ENCODE measurements around the gene TRPV4.

DNA sequence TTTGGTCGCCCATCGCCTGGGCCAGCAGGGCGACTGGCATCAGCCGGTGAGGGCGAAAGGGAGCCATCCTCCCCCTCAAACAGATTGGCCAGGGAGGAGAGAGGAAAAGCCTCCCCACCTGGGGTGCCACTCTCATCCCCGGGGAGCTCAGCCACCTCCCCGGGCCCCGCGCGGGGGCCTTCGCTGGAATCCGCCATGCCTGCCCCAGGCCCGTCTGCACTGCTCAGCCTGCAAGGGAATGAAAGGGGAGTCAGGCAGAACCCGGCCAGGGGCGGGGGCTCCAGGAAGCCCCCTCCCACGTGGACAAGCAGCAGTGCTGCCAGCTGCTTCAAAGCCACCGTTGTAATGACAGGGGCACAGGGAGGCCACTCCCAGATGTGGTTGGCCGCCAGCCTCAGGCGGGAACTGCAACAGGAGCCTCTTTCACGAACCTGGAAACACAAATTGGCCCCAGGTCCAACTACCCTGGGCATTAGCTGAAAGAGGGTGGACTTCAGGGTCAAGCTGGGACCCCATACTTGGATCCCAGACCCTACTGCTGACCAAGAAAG lies 18.5 kb downstream of the TRPV4 start:
- TF ChIP-seq, protein P1, sequence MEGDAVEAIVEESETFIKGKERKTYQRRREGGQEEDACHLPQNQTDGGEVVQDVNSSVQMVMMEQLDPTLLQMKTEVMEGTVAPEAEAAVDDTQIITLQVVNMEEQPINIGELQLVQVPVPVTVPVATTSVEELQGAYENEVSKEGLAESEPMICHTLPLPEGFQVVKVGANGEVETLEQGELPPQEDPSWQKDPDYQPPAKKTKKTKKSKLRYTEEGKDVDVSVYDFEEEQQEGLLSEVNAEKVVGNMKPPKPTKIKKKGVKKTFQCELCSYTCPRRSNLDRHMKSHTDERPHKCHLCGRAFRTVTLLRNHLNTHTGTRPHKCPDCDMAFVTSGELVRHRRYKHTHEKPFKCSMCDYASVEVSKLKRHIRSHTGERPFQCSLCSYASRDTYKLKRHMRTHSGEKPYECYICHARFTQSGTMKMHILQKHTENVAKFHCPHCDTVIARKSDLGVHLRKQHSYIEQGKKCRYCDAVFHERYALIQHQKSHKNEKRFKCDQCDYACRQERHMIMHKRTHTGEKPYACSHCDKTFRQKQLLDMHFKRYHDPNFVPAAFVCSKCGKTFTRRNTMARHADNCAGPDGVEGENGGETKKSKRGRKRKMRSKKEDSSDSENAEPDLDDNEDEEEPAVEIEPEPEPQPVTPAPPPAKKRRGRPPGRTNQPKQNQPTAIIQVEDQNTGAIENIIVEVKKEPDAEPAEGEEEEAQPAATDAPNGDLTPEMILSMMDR (IDR thresholded peaks at IDR 0.05): no peak
- TF ChIP-seq TEAD4 (CRISPR knock-in tag; IDR thresholded peaks at IDR 0.05) (no peak), ATF1 (CRISPR knock-in tag; IDR thresholded peaks at IDR 0.05) (no peak), TCF7 (CRISPR knock-in tag; IDR thresholded peaks at IDR 0.05; ENCODE audit: low read depth) (no peak), ETV6 (CRISPR knock-in tag; IDR thresholded peaks at IDR 0.05) (no peak), NR2C2 (CRISPR knock-in tag; IDR thresholded peaks at IDR 0.05) (no peak), NFYB (CRISPR knock-in tag; conservative IDR thresholded peaks at IDR 0.05; ENCODE audit: low read depth) (no peak), RELA (CRISPR knock-in tag; IDR thresholded peaks at IDR 0.05; ENCODE audit: borderline replicate concordance) (no peak), ESRRA (CRISPR knock-in tag; IDR thresholded peaks at IDR 0.05; ENCODE audit: borderline replicate concordance) (no peak)
- TF ChIP-seq, protein P2, sequence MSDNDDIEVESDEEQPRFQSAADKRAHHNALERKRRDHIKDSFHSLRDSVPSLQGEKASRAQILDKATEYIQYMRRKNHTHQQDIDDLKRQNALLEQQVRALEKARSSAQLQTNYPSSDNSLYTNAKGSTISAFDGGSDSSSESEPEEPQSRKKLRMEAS (CRISPR knock-in tag; IDR thresholded peaks at IDR 0.05): no peak
- TF ChIP-seq, protein P3, sequence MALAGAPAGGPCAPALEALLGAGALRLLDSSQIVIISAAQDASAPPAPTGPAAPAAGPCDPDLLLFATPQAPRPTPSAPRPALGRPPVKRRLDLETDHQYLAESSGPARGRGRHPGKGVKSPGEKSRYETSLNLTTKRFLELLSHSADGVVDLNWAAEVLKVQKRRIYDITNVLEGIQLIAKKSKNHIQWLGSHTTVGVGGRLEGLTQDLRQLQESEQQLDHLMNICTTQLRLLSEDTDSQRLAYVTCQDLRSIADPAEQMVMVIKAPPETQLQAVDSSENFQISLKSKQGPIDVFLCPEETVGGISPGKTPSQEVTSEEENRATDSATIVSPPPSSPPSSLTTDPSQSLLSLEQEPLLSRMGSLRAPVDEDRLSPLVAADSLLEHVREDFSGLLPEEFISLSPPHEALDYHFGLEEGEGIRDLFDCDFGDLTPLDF (CRISPR knock-in tag; IDR thresholded peaks at IDR 0.05): no peak
- TF ChIP-seq, protein P4, sequence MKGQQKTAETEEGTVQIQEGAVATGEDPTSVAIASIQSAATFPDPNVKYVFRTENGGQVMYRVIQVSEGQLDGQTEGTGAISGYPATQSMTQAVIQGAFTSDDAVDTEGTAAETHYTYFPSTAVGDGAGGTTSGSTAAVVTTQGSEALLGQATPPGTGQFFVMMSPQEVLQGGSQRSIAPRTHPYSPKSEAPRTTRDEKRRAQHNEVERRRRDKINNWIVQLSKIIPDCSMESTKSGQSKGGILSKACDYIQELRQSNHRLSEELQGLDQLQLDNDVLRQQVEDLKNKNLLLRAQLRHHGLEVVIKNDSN (CRISPR knock-in tag; IDR thresholded peaks at IDR 0.05): no peak
- TF ChIP-seq, protein P5, sequence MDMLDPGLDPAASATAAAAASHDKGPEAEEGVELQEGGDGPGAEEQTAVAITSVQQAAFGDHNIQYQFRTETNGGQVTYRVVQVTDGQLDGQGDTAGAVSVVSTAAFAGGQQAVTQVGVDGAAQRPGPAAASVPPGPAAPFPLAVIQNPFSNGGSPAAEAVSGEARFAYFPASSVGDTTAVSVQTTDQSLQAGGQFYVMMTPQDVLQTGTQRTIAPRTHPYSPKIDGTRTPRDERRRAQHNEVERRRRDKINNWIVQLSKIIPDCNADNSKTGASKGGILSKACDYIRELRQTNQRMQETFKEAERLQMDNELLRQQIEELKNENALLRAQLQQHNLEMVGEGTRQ (CRISPR knock-in tag; IDR thresholded peaks at IDR 0.05): no peak
